ENCODE data around the gene PLB1. TPM values are rescaled to one million over a fixed set of nuclear protein-coding genes. Genes with fewer than 3 reads are reported as not detected.

Gene PLB1
- total and polyA plus RNA-seq, 9 of the 15 experiments (the other 6 are each of a cell fraction or from before 2014, with no cell fraction given): 0.01 to 0.09 (median 0.07) TPM; not detected in 2

- no peak overlapping the region for H3K4me3 ChIP-seq
- ChIA-PET POLR2A (interaction anchor here (0.6 to 0.8 kb wide), 3 partner anchors 9 to 68 kb away, joined by 3 to 4 read pairs (median 3); partner anchors contain the start of gene PLB1), CTCF (ENCODE audit: low intra/inter-chr PET ratio) (no interaction called here)
- intact Hi-C loops (cut with micrococcal nuclease): no loop called here
- H3K9me1 ChIP-seq (ENCODE audit: control insufficient read depth, insufficient read depth, low read length): no peaks in the 10 kb centered on the region
- H3K79me2 ChIP-seq (ENCODE audit: control insufficient read depth, insufficient read depth, low read length): no peaks in the 10 kb centered on the region
- no peaks in the 10 kb centered on the region for H4K20me1 ChIP-seq (replicated peaks; ENCODE audit: control insufficient read depth, insufficient read depth, low read length)
- FAIRE-seq (no peak), DNase-seq (ENCODE audit: extremely low read depth in 1 of 4, low spot score in 3 of 4) (no peak), ATAC-seq (no peak)
- no TSS peak for BruUV-seq (replicated peaks)
- in situ Hi-C loops (cut with MboI): no loop called here
- no peaks in the 10 kb centered on the region for H3K36me3 ChIP-seq (ENCODE audit: control insufficient read depth, insufficient read depth, low read length)
- H3K9ac ChIP-seq (ENCODE audit: insufficient read depth in 1 of 2, low read depth in 2 of 2, low read length in 2 of 2): no peak overlapping the region
- no peak for TF ChIP-seq CXXC5 (CRISPR knock-in tag; IDR thresholded peaks at IDR 0.05)
- TF ChIP-seq CBFA2T2 (conservative IDR thresholded peaks at IDR 0.05): no peak
- TF ChIP-seq KAT2B (IDR thresholded peaks at IDR 0.05; ENCODE audit: low read depth, low read length): no peak
- TF ChIP-seq MCM2 (IDR thresholded peaks at IDR 0.05; ENCODE audit: low read depth): no peak
- no peak for TF ChIP-seq E2F6 (IDR thresholded peaks at IDR 0.05; ENCODE audit: borderline replicate concordance in 1 of 2, extremely low read depth in 1 of 2, insufficient read depth in 1 of 2, insufficient read length in 1 of 2, low read depth in 1 of 2, low read length in 1 of 2, poor library complexity in 1 of 2, severe bottlenecking in 1 of 2)
- TF ChIP-seq ZNF3 (CRISPR knock-in tag; IDR thresholded peaks at IDR 0.05): no peak
- no peak for TF ChIP-seq PURB (CRISPR knock-in tag; IDR thresholded peaks at IDR 0.05; ENCODE audit: low read depth)
- no peak for TF ChIP-seq ID3 (CRISPR knock-in tag; IDR thresholded peaks at IDR 0.05)
- no peak for TF ChIP-seq ID3 (tag; IDR thresholded peaks at IDR 0.05)
- TF ChIP-seq ZNF354B (CRISPR knock-in tag; IDR thresholded peaks at IDR 0.05): no peak
- peaks cover 0 to 22% of the 10 kb centered on the region in 2 experiments; a peak in 1 of 5 replicates for H3K27me3 ChIP-seq (ENCODE audit: control insufficient read depth in 2 of 2, insufficient read depth in 2 of 2, low read length in 2 of 2)
- H3K27ac ChIP-seq (ENCODE audit: extremely low read depth, low read depth, low read length): no peak overlapping the region
- H3K4me2 ChIP-seq (ENCODE audit: insufficient read depth, low read length): no peak overlapping the region
- H2AFZ ChIP-seq (ENCODE audit: low read depth, low read length): no peak overlapping the region
- 2% methylated on average over 5 of the region's 5 CpGs for WGBS (ENCODE audit: insufficient coverage, low coverage, missing lambda C conversion rate)
- no peaks in the 10 kb centered on the region for H3K9me3 ChIP-seq (replicated peaks; ENCODE audit: control insufficient read depth, insufficient read depth, low read depth, low read length)
- no peaks in the 10 kb centered on the region for H3K4me1 ChIP-seq (replicated peaks in 1 of 2; ENCODE audit: control insufficient read depth in 2 of 2, insufficient read depth in 2 of 2, low read length in 2 of 2)
These were observed 15.3 kb upstream of the PLB1 start for GRCh38 chr2:28480403-28481049.

All from K562 (cell line).